SK-N-SH treated with all-trans-retinoic acid at 6 μM for 48 hours (cell line): ENCODE measurements around the gene HIRA.

Experiments used
- ATAC-seq: fragments of 200-7000 bp; cut with Tn5 transposase; 3 replicates; pipeline ENCODE4 v1.9.1; 2020; ENCODE audit warnings: mild to moderate bottlenecking, moderate library complexity
- ARNTL ChIP-seq: fragments of 450-650 bp; formaldehyde crosslinking; IDR thresholded peaks from 2 replicates; pipeline ENCODE4 v1.5.0; 2020; ENCODE audit warnings: low read depth, mild to moderate bottlenecking, moderate library complexity, borderline replicate concordance
- BACH2 ChIP-seq: fragments of 250-450 bp; sonication (Bioruptor Pico); IDR thresholded peaks from 2 replicates; pipeline ENCODE4 v1.9.0; 2021; ENCODE audit warnings: mild to moderate bottlenecking, borderline replicate concordance
- CREB5 ChIP-seq: fragments of 250-450 bp; sonication (Bioruptor Pico); IDR thresholded peaks from 2 replicates; pipeline ENCODE4 v1.5.1; 2020; ENCODE audit warnings: low read depth, mild to moderate bottlenecking, moderate library complexity
- CSDC2 ChIP-seq: fragments of 250-450 bp; sonication (Bioruptor Pico); IDR thresholded peaks from 2 replicates; pipeline ENCODE4 v1.5.0; 2020; ENCODE audit warnings: mild to moderate bottlenecking, moderate library complexity
- CSRNP3 ChIP-seq: fragments of 250-450 bp; sonication (Bioruptor Pico); IDR thresholded peaks from 2 replicates; pipeline ENCODE4 v1.5.1; 2021; ENCODE audit warnings: mild to moderate bottlenecking, moderate library complexity
- ESRRG ChIP-seq: fragments of 250-450 bp; sonication (Bioruptor Pico); IDR thresholded peaks from 2 replicates; pipeline ENCODE4 v1.6.1; 2021; ENCODE audit warnings: mild to moderate bottlenecking
- GLIS3 ChIP-seq: fragments of 250-450 bp; sonication (Bioruptor Pico); IDR thresholded peaks from 2 replicates; pipeline ENCODE4 v1.5.0; 2020; ENCODE audit warnings: mild to moderate bottlenecking, moderate library complexity
- ISL1 ChIP-seq: fragments of 250-450 bp; sonication (Bioruptor Pico); IDR thresholded peaks from 2 replicates; pipeline ENCODE4 v2.1.2; 2022; ENCODE audit warnings: mild to moderate bottlenecking, moderate library complexity
- PATZ1 ChIP-seq: fragments of 250-450 bp; sonication (Bioruptor Pico); IDR thresholded peaks from 2 replicates; pipeline ENCODE4 v1.8.0; 2020; ENCODE audit warnings: mild to moderate bottlenecking, moderate library complexity, borderline replicate concordance
- POU6F1 ChIP-seq: fragments of 250-450 bp; sonication (Bioruptor Pico); IDR thresholded peaks from 2 replicates; pipeline ENCODE4 v1.8.0; 2021; ENCODE audit warnings: low read depth, mild to moderate bottlenecking, moderate library complexity, borderline replicate concordance
- PPARA ChIP-seq: fragments of 250-450 bp; sonication (Bioruptor Pico); IDR thresholded peaks from 2 replicates; pipeline ENCODE4 v1.5.0; 2020; ENCODE audit warnings: mild to moderate bottlenecking, borderline replicate concordance
- RARB ChIP-seq: fragments of 250-450 bp; sonication (Bioruptor Pico); IDR thresholded peaks from 2 replicates; pipeline ENCODE4 v1.8.0; 2021; ENCODE audit warnings: mild to moderate bottlenecking, moderate library complexity
- SNAI2 ChIP-seq: fragments of 250-450 bp; sonication (Bioruptor Pico); IDR thresholded peaks from 2 replicates; pipeline ENCODE4 v1.5.0; 2020; ENCODE audit warnings: mild to moderate bottlenecking, moderate library complexity
- TCF4 ChIP-seq: fragments of 250-450 bp; sonication (Bioruptor Pico); IDR thresholded peaks from 2 replicates; pipeline ENCODE4 v1.8.0; 2021; ENCODE audit warnings: mild to moderate bottlenecking, moderate library complexity, borderline replicate concordance
- TSHZ2 ChIP-seq: fragments of 250-450 bp; sonication (Bioruptor Pico); IDR thresholded peaks from 2 replicates; pipeline ENCODE4 v1.5.0; 2020; ENCODE audit warnings: mild to moderate bottlenecking, moderate library complexity
- ZC3H10 ChIP-seq: fragments of 250-450 bp; sonication (Bioruptor Pico); IDR thresholded peaks from 2 replicates; pipeline ENCODE4 v1.5.1; 2021; ENCODE audit warnings: mild to moderate bottlenecking, moderate library complexity
- ZFP3 ChIP-seq: fragments of 250-450 bp; sonication (Bioruptor Pico); IDR thresholded peaks from 2 replicates; pipeline ENCODE4 v1.5.0; 2020; ENCODE audit warnings: mild to moderate bottlenecking, moderate library complexity
- ZNF70 ChIP-seq: fragments of 450-650 bp; formaldehyde crosslinking; IDR thresholded peaks from 2 replicates; pipeline ENCODE4 v1.5.0; 2020; ENCODE audit warnings: mild to moderate bottlenecking, moderate library complexity

HIRA gene

GRCh38 chr22:19378344-19378674 is 53.2 kb downstream of the HIRA start (continued):
- no peak for TF ChIP-seq ARNTL (CRISPR knock-in tag)
- TF ChIP-seq GLIS3 (CRISPR knock-in tag) = no peak
- TF ChIP-seq PPARA (CRISPR knock-in tag) = no peak

- ATAC-seq = no peak
- TF ChIP-seq POU6F1 (CRISPR knock-in tag) (no peak), ZFP3 (no peak), BACH2 (CRISPR knock-in tag) (no peak), CREB5 (CRISPR knock-in tag) (no peak), TSHZ2 (CRISPR knock-in tag) (no peak), CSRNP3 (CRISPR knock-in tag) (no peak), PATZ1 (CRISPR knock-in tag) (no peak), TCF4 (no peak), RARB (CRISPR knock-in tag) (no peak), ZC3H10 (CRISPR knock-in tag) (no peak), PPARA (CRISPR knock-in tag) (no peak), GLIS3 (CRISPR knock-in tag) (no peak)
These were observed 53.8 kb downstream of the HIRA start for GRCh38 chr22:19377565-19378343.

GRCh38 chr22:19376971-19377370 is 54.6 kb downstream of the HIRA start:
- no peak for TF ChIP-seq TCF4
- TF ChIP-seq ZC3H10 (CRISPR knock-in tag) = no peak
- TF ChIP-seq ARNTL (CRISPR knock-in tag) = no peak
- TF ChIP-seq ISL1 (CRISPR knock-in tag) = no peak
- TF ChIP-seq ZNF70 (CRISPR knock-in tag) = no peak
- no peak for TF ChIP-seq CSDC2
- no peak for TF ChIP-seq TSHZ2 (CRISPR knock-in tag)
- TF ChIP-seq SNAI2 (CRISPR knock-in tag) = no peak
- TF ChIP-seq ESRRG (CRISPR knock-in tag) = no peak
- no peak for TF ChIP-seq ZFP3
- TF ChIP-seq PATZ1 (CRISPR knock-in tag) = no peak
- ATAC-seq = no peak
